H9 (cell line): ENCODE results near the gene CDH23. TPM values are rescaled to one million over a fixed set of nuclear protein-coding genes. Genes with fewer than 3 reads are reported as not detected.
A peak's percentile ranks its signal among the peaks of the same experiment; 100 is the strongest.

Experiments
- DNase-seq: peaks from one replicate; pipeline ENCODE4 v3.0.0-alpha.2; 2017
- H2AFZ ChIP-seq: one replicate; pipeline ENCODE4 v1.6.1; 2013; ENCODE audit warnings: mild to moderate bottlenecking, low read length, control low read depth, moderate library complexity
- H2AK5ac ChIP-seq: 2 replicates; pipeline ENCODE4 v1.6.1; 2013; ENCODE audit warnings: low read length, control low read depth, mixed read lengths; ENCODE audit not compliant: insufficient read length
- H2BK120ac ChIP-seq: one replicate; pipeline ENCODE4 v1.6.1; 2013; ENCODE audit warnings: low read depth, mild to moderate bottlenecking, low read length, control low read depth, inconsistent platforms; ENCODE audit not compliant: poor library complexity, severe bottlenecking
- H2BK12ac ChIP-seq: 2 replicates; pipeline ENCODE4 v1.6.1; 2013; ENCODE audit warnings: low read length, control low read depth, mixed read lengths, low read depth; ENCODE audit not compliant: insufficient read length
- H2BK15ac ChIP-seq: 2 replicates; pipeline ENCODE4 v1.6.1; 2013; ENCODE audit warnings: low read depth, low read length, control low read depth
- H2BK20ac ChIP-seq: one replicate; pipeline ENCODE4 v1.6.1; 2013; ENCODE audit warnings: low read depth, mild to moderate bottlenecking, low read length, control low read depth, inconsistent platforms; ENCODE audit not compliant: poor library complexity, severe bottlenecking
- H2BK5ac ChIP-seq: 2 replicates; pipeline ENCODE4 v1.6.1; 2013; ENCODE audit warnings: low read length, control low read depth, mixed read lengths; ENCODE audit not compliant: insufficient read length
- H3K14ac ChIP-seq: 2 replicates; pipeline ENCODE4 v1.6.1; 2013; ENCODE audit warnings: low read length, control low read depth; ENCODE audit not compliant: insufficient read depth
- H3K18ac ChIP-seq: 2 replicates; pipeline ENCODE4 v1.6.1; 2013; ENCODE audit warnings: low read depth, mild to moderate bottlenecking, mixed read lengths, low read length, control low read depth; ENCODE audit not compliant: insufficient read length
- H3K23ac ChIP-seq: 2 replicates; pipeline ENCODE4 v1.6.1; 2013; ENCODE audit warnings: low read length, control low read depth, mixed read lengths, low read depth; ENCODE audit not compliant: insufficient read length
- H3K23me2 ChIP-seq: 2 replicates; pipeline ENCODE4 v1.6.1; 2013; ENCODE audit warnings: low read depth, mild to moderate bottlenecking, mixed read lengths, low read length, control low read depth; ENCODE audit not compliant: insufficient read length, poor library complexity, severe bottlenecking
- H3K27ac ChIP-seq: 2 replicates; pipeline ENCODE4 v1.5.1; 2013; ENCODE audit warnings: low read length, control low read depth, mixed read lengths, low read depth; ENCODE audit not compliant: insufficient read length
- H3K27me3 ChIP-seq: 2 replicates; pipeline ENCODE4 v1.6.1; 2013; ENCODE audit warnings: low read length, control low read depth, inconsistent platforms; ENCODE audit not compliant: insufficient read depth
- H3K4ac ChIP-seq: 2 replicates; pipeline ENCODE4 v1.6.1; 2013; ENCODE audit warnings: low read depth, mild to moderate bottlenecking, control low read depth, inconsistent platforms, low read length, moderate library complexity
- H3K4me1 ChIP-seq: 2 replicates; pipeline ENCODE4 v1.6.1; 2013; ENCODE audit warnings: low read length, control low read depth, inconsistent platforms; ENCODE audit not compliant: insufficient read depth
- H3K4me2 ChIP-seq: 2 replicates; pipeline ENCODE4 v1.6.1; 2013; ENCODE audit warnings: low read length, control low read depth, mixed read lengths; ENCODE audit not compliant: insufficient read length, insufficient read depth
- H3K56ac ChIP-seq: 2 replicates; pipeline ENCODE4 v1.6.1; 2013; ENCODE audit warnings: low read depth, mild to moderate bottlenecking, mixed read lengths, low read length, control low read depth; ENCODE audit not compliant: insufficient read length
- H3K79me1 ChIP-seq: 2 replicates; pipeline ENCODE4 v1.6.1; 2013; ENCODE audit warnings: low read depth, mild to moderate bottlenecking, moderate library complexity, low read length, control low read depth, inconsistent platforms; ENCODE audit not compliant: insufficient read depth, poor library complexity, severe bottlenecking
- H3K79me2 ChIP-seq: 2 replicates; pipeline ENCODE4 v1.6.1; 2013; ENCODE audit warnings: low read length, control low read depth, inconsistent platforms; ENCODE audit not compliant: insufficient read depth
- H3K9ac ChIP-seq: 2 replicates; pipeline ENCODE4 v1.6.1; 2013; ENCODE audit warnings: low read length, control low read depth, mixed read lengths; ENCODE audit not compliant: insufficient read length; ENCODE audit errors: extremely low read depth
- H3K9me3 ChIP-seq: one replicate; pipeline ENCODE4 v1.6.1; 2013; ENCODE audit warnings: low read depth, low read length, inconsistent platforms; ENCODE audit not compliant: control insufficient read depth
- H3T11ph ChIP-seq: one replicate; pipeline ENCODE4 v1.6.1; 2013; ENCODE audit warnings: mild to moderate bottlenecking, low read length, control low read depth, inconsistent platforms
- H4K20me1 ChIP-seq: one replicate; pipeline ENCODE4 v1.6.1; 2013; ENCODE audit not compliant: control insufficient read depth, insufficient read length, insufficient read depth
- H4K5ac ChIP-seq: 2 replicates; pipeline ENCODE4 v1.6.1; 2013; ENCODE audit warnings: low read depth, mild to moderate bottlenecking, mixed read lengths, low read length, control low read depth; ENCODE audit not compliant: insufficient read length
- H4K8ac ChIP-seq: replicated peaks from 2 replicates; pipeline ENCODE4 v1.6.1; 2013; ENCODE audit warnings: low read length, control low read depth, mixed read lengths, low read depth; ENCODE audit not compliant: insufficient read length
- H4K91ac ChIP-seq: 2 replicates; pipeline ENCODE4 v1.6.1; 2013; ENCODE audit warnings: low read depth, mild to moderate bottlenecking, moderate library complexity, mixed read lengths, low read length, control low read depth; ENCODE audit not compliant: insufficient read length
- H3K27ac Mint-ChIP-seq, 3 experiments: 2 replicates in 2 of 3; 3 replicates in 1 of 3; pipeline ENCODE4 v1.8.0; 2020 to 2021; ENCODE audit warnings: mixed read lengths in 3 of 3, mild to moderate bottlenecking in 1 of 3, moderate library complexity in 1 of 3
- H3K27me3 Mint-ChIP-seq: 2 replicates; pipeline ENCODE4 v1.8.0; 2021; ENCODE audit warnings: low read depth, mild to moderate bottlenecking, moderate library complexity, mixed read lengths
- H3K36me3 Mint-ChIP-seq, 3 experiments: 2 replicates in 2 of 3; 3 replicates in 1 of 3; pipeline ENCODE4 v1.8.0; 2020 to 2021; ENCODE audit warnings: low read depth in 3 of 3, mixed read lengths in 3 of 3; ENCODE audit not compliant: insufficient read depth in 1 of 3
- H3K4me1 Mint-ChIP-seq, 2 experiments: 2 replicates each; pipeline ENCODE4 v1.8.0; 2020; ENCODE audit warnings: mixed read lengths in 2 of 2
- H3K4me3 Mint-ChIP-seq, 2 experiments: 2 replicates in 1 of 2; 3 replicates in 1 of 2; pipeline ENCODE4 v1.8.0; 2020 to 2021; ENCODE audit warnings: mild to moderate bottlenecking in 2 of 2, mixed read lengths in 2 of 2, moderate library complexity in 1 of 2
- H3K9me3 Mint-ChIP-seq, 2 experiments: 2 replicates in 1 of 2; 3 replicates in 1 of 2; pipeline ENCODE4 v1.8.0; 2020; ENCODE audit warnings: mild to moderate bottlenecking in 2 of 2, mixed read lengths in 2 of 2, moderate library complexity in 1 of 2
- CTCF ChIP-seq: fragments of 200-600 bp; sonication (generic); conservative IDR thresholded peaks from 3 replicates; pipeline ENCODE4 v1.8.0; 2021; ENCODE audit warnings: antibody characterized with exemption, mild to moderate bottlenecking
- WGBS: extraction: QIAGEN DNeasy Blood & Tissue Kit; methylation state at CpG from one replicate; pipeline ENCODE4 v1.1.7; 2013; ENCODE audit warnings: missing lambda C conversion rate, low lambda C conversion rate, mixed read lengths; ENCODE audit not compliant: insufficient read length; ENCODE audit errors: extremely low coverage; 5-methylcytosine and 5-hydroxymethylcytosine counted together
- total RNA-seq: library from RNA; stranded (reverse); gene quantifications from 2 replicates; pipeline ENCODE4 v1.2.1, GENCODE V29; 2021

The CDH23 gene
- total RNA-seq, 1 experiment from 2014 or later, result 2.1 TPM

- H4K91ac ChIP-seq, result no peak overlapping the region
- Mint-ChIP-seq H3K27me3 (peaks cover 27% of the 10 kb centered on the region), H3K9me3 (no peaks in the 10 kb centered on the region), H3K4me1 (peaks cover 3 to 4% of the 10 kb centered on the region in 2 experiments; a peak in 2 of 4 replicates), H3K36me3 (no peaks in the 10 kb centered on the region), H3K4me3 (no peak overlapping the region), H3K27ac (peak overlapping the region in 1 of 3 experiments; percentile 58; a peak in 1 of 7 replicates)
- DNase-seq, result no peak
- H2BK5ac ChIP-seq, result no peak overlapping the region
- no peak overlapping the region for H3K14ac ChIP-seq
- H2BK12ac ChIP-seq, result no peak overlapping the region
- H3K9me3 ChIP-seq, result no peaks in the 10 kb centered on the region
- no peak overlapping the region for H3K23ac ChIP-seq
- H2BK15ac ChIP-seq, result no peak overlapping the region
- no peaks in the 10 kb centered on the region for H4K20me1 ChIP-seq
- H2AFZ ChIP-seq, result no peak overlapping the region
- H2BK20ac ChIP-seq, result no peak overlapping the region
- H3K27me3 ChIP-seq, result no peaks in the 10 kb centered on the region
- H3K23me2 ChIP-seq, result peaks cover 3% of the 10 kb centered on the region
- H4K8ac ChIP-seq, result no peak overlapping the region
- H2BK120ac ChIP-seq, result no peak overlapping the region
- H3K79me1 ChIP-seq, result no peaks in the 10 kb centered on the region
- no CpG with 5 or more reads among the region's 5 CpGs for WGBS
- no peak for TF ChIP-seq CTCF
- H3K9ac ChIP-seq, result no peak overlapping the region
- H4K5ac ChIP-seq, result no peak overlapping the region
- no peak overlapping the region for H3K4ac ChIP-seq
- no peak overlapping the region for H2AK5ac ChIP-seq
- no peak overlapping the region for H3K56ac ChIP-seq
- H3K27ac ChIP-seq, result no peak overlapping the region
- H3K4me2 ChIP-seq, result no peak overlapping the region
- no peaks in the 10 kb centered on the region for H3K79me2 ChIP-seq
- H3T11ph ChIP-seq, result no peak overlapping the region
- H3K18ac ChIP-seq, result no peak overlapping the region
- H3K4me1 ChIP-seq, result no peaks in the 10 kb centered on the region
Observed at GRCh38 chr10:71480662-71481061, 83.9 kb downstream of the CDH23 start.
